ENCODE results near the gene GNPTAB.

Gene GNPTAB

DNA sequence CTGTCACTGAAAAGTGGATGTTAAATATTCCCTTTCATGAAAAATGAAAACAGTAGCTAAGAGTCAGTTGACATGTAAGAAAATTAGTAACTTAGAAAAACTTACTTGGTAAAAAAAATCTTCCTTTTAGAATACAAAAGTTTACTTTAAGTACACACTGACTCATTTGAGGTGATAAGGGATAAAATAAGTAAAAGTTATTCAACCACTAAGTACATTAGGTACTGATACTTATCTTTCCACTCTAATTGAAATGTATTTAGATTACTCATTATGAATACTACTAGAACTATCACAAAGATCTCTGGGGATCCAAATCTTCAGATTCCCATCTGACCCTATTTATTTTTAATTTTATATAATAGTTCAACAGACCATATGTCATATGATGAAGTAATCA, 103.7 kb downstream of the GNPTAB start:
- DNase-seq = no peak

- DNase-seq = no peak
These were observed 108.4 kb downstream of the GNPTAB start for GRCh38 chr12:101722392-101722791.

DNA sequence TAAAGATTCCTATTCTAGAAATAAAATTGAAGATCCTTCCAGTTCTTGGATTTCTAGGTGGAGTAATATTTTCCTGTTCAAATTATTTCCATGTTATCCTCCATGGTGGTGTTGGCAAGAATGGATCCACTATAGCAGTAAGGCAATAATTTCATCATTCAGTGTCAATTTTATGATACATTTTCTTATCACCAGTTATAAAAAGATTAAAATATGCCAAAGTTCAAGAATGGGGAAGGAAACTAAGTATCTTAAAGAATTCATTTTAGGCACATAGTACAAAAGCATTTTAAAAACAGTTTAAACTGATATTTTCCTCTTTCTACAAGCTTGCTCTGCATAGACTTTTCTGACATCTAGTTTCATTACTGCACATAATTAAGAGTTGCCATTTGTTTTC, 110.6 kb downstream of the GNPTAB start:
- no peak for DNase-seq

DNA sequence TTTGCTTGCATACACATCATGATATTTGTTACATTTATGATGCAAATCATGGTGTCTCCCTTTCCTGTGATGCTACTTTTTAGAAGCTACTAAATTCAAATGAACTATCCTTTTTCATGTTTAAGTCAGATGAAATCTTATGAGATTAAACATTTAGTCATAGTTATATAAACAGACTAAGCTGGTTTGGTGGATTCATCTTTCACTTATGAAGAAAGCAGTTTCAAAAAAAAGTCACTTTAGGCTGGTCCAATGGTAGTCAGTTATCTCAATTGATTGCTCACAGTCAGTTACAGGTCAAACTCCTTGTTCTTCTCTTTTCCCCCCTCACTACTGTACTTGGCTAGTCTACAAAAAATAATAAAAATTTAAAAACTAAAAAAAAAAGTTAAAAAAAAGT, 111.2 kb downstream of the GNPTAB start:
- no peak for DNase-seq

DNA sequence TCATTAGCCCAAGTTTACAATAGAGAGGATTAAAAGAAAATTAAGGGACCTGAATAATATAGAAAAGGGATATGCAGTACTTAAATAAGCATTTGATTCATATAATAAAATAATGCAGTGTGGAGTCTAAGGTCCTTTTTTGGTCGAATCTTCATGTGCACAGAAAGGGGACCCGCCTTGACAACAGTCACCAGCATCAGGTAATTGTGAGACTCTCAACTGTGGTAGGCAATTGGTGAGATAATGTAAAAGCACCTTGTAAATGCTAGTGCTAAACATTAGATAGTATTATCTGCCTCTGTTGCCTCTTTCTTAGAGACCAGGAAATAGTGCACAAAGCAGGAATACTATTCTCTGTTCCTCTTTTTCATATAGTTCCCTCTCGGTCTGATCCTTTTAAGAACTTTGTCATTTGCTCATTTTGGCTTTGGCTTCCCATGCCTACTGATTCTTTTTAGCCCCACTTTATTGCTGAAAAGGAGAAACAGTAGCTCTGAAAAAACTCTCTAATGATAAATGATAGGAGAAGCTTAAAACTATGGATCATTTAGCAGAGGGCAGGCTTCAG, 115.8 kb downstream of the GNPTAB start:
- no peak for DNase-seq

DNA sequence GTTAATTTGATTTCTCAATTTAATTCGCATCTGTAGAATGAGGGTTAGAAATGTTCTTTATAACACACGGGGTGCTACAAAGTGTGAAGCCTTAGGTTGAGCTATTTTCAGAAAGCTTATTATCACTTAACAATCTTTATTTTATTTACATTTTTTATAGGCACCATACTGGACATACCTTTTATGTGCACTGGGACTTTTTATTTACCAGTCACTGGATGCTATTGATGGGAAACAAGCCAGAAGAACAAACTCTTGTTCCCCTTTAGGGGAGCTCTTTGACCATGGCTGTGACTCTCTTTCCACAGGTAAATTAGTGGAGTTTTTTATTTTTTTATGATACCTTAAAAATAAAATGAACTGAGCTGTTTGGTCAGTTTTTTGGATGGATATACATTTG, 116.8 kb downstream of the GNPTAB start:
- DNase-seq = no peak

GRCh38 chr12:101713059-101713682, 117.6 kb downstream of the GNPTAB start:
- no peak for DNase-seq

GRCh38 chr12:101710288-101710687, 120.5 kb downstream of the GNPTAB start:
- no peak for DNase-seq

DNA sequence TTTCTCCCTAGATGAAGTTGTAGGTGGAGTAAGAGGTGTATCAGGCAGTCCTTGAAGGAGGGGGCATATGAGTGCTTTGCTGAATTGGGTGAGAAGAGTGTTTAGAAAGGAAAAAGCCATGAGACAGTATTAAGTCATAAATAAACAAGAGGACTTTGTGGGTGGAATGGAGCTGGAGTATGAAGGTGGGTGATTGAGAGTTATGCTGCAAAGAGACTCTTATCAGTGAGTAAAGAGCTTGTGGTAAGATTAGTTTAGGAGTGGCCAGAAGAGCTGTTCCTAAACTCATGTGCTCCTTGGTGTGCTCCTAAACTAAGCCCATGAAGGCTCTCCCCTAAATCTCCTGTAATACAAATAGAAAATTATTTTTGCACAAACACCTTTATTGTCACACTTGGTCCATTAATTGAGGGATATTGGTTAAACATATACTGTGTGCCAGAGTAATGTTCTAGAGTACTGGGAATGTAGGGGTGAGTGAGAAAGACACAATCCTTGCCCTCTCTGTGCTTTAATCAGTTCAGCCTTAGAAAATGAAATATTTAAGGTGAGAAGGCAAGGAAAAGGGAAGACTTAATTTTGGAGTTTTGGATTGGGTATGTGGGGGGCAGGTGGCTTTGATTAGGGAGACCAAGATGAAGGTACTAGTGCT, 123.5 kb downstream of the GNPTAB start:
- no peak for DNase-seq

- no peak for DNase-seq
These were observed 124.4 kb downstream of the GNPTAB start for GRCh38 chr12:101706403-101706802.

GRCh38 chr12:101703487-101703886, 127.3 kb downstream of the GNPTAB start:
- DNase-seq = no peak

DNA sequence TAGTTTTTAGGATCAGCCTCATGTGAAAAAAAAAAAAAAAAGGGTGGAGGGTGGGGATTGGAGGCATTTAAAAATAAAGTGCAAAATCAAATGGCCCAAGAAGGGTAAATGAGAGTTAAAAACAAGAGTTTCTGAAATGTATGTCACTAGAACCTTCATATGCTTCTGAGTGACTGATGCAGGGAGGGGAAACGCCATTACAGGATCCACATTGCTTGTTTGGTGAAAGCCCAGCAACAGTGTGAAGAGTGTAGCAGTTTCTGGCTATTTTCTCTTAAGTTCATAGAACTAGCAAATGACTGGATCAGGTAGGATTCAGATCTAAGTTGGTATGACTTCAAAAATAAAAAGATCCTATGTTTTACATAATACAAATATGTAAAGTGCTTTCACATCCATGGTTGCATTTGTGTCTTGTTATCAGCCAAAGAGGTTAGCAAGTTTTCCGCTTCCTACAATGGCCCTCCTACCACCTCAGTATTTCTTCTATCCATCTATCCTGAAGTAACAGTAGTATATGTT, 130.4 kb downstream of the GNPTAB start:
- DNase-seq = no peak

GRCh38 chr12:101698800-101699347, 131.9 kb downstream of the GNPTAB start:
- DNase-seq = no peak

GRCh38 chr12:101697930-101698799, 132.6 kb downstream of the GNPTAB start:
- no peak for DNase-seq

GRCh38 chr12:101697197-101697929, 133.4 kb downstream of the GNPTAB start, which contains the start of gene CHPT1:
Gene CHPT1, plus strand, starts transcription at chr12:101697640. Its CDS starts 222 bp downstream, at chr12:101697862.
- no peak for DNase-seq

DNA sequence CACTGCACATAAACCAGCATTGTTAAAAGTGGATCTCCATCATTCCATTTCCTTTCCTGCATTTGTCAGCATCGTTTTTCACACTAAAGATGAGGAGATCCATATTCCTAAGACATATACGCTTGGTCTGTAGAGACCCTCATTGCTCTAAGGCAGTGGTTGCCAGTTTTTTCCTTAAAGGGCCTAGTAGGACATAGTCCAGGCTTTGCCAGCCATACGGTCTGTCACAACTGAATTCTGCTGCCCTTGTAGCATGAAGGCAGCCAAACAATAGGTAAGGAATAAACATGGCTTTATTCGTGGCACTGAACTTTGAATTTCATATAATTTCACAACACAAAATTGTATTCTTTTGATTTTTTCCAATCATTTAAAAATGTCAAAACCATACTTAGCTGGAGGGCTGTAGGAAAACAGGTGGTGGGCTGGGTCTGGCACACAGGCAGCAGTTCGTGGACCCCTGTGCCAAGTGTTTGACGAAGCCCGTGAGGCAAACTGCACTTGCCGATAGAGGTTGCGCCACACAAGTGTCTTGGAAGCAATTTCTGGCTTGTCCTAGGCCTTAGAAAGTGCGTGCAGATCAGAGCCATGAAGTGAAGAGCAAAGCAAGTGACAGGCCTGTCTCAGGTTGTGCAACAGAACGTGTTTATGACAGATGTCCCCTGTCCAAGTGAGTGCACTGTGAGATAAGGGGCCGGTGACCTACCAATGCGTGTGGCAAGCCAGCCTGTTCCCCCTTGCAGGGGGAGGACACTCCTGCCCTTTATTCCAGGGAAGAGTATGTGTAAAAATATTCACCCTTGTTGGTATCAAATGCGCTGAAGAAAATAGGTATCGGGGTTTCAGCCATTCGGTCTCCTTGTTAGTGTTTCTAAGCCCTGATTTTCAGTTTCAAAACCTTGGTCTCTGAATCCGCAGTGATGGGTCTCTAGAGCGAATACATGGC, 134.2 kb downstream of the GNPTAB start:
- DNase-seq = no peak

DNA sequence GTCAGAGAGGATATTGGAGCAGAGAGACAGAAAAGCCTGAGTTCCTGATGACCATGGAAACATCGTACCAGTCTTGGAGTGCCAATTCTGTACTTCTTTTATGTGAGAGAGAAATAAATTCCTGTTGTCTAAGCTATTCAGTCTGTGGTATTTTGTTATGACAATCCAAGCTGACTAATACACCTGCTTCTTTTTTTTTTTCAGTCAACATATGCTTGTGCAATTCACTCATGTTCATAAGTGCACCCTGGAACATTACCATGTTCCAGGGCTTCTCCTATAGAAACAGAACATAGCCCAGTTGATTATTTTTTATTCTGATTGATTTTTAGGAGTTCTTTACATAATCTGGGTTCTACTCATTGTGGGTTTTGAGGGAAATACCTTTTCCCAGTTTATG, 135.1 kb downstream of the GNPTAB start:
- DNase-seq = no peak
